Effector memory CD8-positive, alpha-beta T cell (primary cell): ENCODE measurements around the gene PAAF1.

Source experiments
- ATAC-seq: fragments of 150-1000 bp; cut with Tn5 transposase; replicated peaks from 2 replicates; pipeline ENCODE4 v1.10.0; 2021; ENCODE audit warnings: mild to moderate bottlenecking, moderate library complexity
- DNase-seq, 3 experiments: peaks; one replicate each; pipeline ENCODE4 v3.0.0; 2021
- H3K27ac Mint-ChIP-seq, 2 donors: one replicate each; pipeline ENCODE4 v1.8.0; 2022; ENCODE audit warnings: mild to moderate bottlenecking in 2 of 2, mixed read lengths in 2 of 2, moderate library complexity in 2 of 2
- H3K27me3 Mint-ChIP-seq, 2 donors: one replicate each; pipeline ENCODE4 v1.8.0; 2022; ENCODE audit warnings: mixed read lengths in 2 of 2
- H3K36me3 Mint-ChIP-seq: one replicate; pipeline ENCODE4 v1.8.0; 2022; ENCODE audit warnings: mild to moderate bottlenecking, moderate library complexity, mixed read lengths; ENCODE audit not compliant: insufficient read depth
- H3K4me1 Mint-ChIP-seq, 2 donors: one replicate each; pipeline ENCODE4 v1.8.0; 2022; ENCODE audit warnings: low read depth in 2 of 2, mixed read lengths in 2 of 2
- H3K4me3 Mint-ChIP-seq, 2 donors: one replicate each; pipeline ENCODE4 v1.8.0; 2022; ENCODE audit warnings: mild to moderate bottlenecking in 2 of 2, mixed read lengths in 2 of 2, moderate library complexity in 2 of 2
- H3K9me3 Mint-ChIP-seq, 2 donors: one replicate each; pipeline ENCODE4 v1.8.0; 2022; ENCODE audit warnings: mixed read lengths in 2 of 2

Gene PAAF1

DNA sequence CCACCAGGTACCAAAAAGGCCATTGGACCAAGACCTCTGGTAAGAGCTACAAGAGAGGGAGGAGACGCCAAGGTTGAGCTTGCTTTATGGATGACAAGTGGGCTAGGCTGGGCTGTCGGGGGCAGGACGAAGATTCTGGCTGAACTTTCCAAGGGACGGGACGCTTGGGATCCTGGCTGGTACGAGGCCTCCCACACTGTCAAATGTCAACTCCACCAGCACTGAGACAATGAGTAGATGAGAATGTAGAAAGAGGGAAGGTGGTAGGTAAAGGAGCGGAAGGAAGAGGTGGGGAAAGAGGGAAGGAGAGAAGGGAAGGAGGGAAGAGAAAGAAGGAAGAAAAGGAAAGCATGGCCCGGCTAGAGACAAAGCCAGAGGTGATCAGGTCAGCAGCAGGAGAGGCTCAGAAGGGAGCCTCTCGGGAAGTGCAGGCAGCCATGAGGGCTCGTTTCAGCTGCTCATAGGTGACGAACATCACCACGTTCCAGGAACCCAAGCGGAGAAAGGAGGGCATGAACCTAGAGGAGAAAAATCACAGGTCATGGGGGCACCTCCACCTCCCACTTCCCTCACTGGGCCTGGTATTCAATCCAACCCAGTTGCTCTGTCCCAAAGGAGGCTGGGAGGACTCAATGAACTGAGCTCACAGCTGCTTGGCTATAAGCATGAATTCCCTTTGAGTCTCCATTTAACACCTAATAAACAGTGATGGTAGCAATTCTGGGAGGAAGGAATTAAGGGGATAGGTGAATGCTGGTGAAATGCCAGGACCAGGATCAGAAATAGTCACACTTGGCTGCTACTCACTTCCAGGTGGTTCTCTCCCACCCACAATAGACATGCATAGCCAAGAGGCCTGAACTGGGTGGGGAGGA is 98.0 kb downstream of the PAAF1 start:
- DNase-seq (no peak), ATAC-seq (no peak)
- Mint-ChIP-seq H3K27ac (peak overlapping the region; percentile 84 to 98), H3K9me3 (no peaks in the 10 kb centered on the region), H3K27me3 (no peaks in the 10 kb centered on the region), H3K4me1 (peaks cover 80 to 88% of the 10 kb centered on the region in 2 donors), H3K4me3 (peak overlapping the region; percentile 56 to 92), H3K36me3 (peaks cover 99% of the 10 kb centered on the region)

DNA sequence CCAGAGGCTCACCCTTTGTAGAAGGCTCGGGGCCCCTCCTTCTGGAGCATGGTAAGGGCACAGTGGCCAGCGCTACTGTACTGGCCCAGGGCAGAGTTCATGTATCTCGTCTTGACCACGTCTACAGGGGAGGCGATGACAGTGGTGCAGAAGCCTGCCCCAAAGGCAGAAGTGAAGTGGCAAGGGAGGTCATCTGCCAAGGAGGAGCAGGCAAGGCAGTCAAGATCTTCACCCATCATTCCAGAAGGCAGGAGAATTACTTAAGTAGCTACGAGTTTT is 98.6 kb downstream of the PAAF1 start:
- H3K27ac Mint-ChIP-seq: peak overlapping the region; percentile 84 to 98
- no peak for DNase-seq
- no peaks in the 10 kb centered on the region for H3K9me3 Mint-ChIP-seq

DNA sequence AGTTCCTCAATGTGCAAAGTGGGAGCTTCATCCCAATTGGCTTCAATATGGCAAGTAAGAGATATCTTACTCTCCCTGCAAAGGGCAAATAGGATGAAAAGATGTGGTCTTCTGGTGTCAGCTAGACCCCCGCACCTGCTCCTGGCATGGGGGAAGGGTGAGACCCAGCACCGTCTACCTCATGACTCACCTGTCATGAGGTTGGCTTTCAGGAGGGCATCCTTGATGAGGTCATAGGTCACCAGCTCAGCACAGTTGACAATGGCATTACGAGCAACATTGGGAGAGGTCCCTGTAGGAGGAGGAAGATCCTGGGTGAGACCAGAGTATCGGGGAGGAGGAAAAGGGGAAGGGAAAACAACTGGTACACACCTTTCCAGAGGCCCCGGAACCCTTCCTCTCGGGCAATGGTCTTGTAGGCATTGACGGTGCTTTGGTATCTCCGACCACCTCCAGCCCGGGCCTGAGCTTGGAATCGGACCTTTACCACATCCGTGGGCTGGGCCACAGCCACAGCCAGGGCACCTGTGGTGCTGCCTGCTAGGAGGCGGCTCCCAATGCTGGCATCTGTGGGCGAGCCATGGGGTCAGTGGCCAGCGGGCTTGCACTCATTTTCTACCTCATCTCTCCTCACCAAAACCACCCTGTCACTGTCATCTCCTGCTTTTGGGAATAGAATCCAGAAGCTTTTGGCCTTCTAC is 99.8 kb downstream of the PAAF1 start:
- H3K27ac Mint-ChIP-seq: peak overlapping the region; percentile 90 to 98
- no peaks in the 10 kb centered on the region for H3K27me3 Mint-ChIP-seq
- H3K4me1 Mint-ChIP-seq: peaks cover 83 to 91% of the 10 kb centered on the region in 2 donors
- ATAC-seq: no peak
- peak overlapping the region; percentile 92 to 96 for H3K4me3 Mint-ChIP-seq
- H3K9me3 Mint-ChIP-seq: no peaks in the 10 kb centered on the region
- H3K36me3 Mint-ChIP-seq: peaks cover 99% of the 10 kb centered on the region
- no peak for DNase-seq

More for the DNA sequence above, 98.6 kb downstream of the PAAF1 start:
- H3K4me1 Mint-ChIP-seq: peaks cover 80 to 88% of the 10 kb centered on the region in 2 donors
- no peaks in the 10 kb centered on the region for H3K27me3 Mint-ChIP-seq
- H3K36me3 Mint-ChIP-seq: peaks cover 99% of the 10 kb centered on the region
- ATAC-seq: no peak
- peak overlapping the region; percentile 56 to 92 for H3K4me3 Mint-ChIP-seq

DNA sequence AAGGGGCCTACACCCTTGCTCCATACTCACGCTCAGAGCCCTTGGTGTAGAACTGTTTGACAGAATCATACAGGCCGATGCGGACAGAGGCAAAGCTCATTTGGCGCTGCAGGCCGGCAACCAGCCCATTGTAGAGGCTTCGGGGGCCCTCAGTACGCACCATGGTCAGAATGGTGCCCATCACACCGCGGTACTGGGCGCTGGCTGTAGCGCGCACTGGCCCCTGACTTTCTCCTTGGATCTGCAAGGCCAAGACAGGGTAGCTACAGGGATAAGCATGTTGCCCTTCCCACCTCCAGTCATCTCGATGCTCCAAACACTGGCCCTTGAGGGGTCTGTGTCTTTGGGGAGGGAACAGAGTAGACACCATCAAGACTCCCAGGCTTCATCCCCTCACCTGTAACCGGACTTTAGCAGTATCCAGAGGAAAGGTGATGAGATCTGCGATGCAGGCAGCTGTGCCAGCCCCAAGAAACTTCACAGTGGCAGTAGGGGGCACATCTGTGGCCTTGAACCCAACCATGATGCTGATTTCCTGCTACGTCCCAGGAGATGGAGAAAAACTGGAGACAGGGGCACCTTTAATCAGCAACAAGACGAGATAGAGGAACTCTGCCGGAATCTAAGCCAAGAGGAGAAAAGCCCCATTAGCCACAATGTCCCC is 101.2 kb downstream of the PAAF1 start:
- Mint-ChIP-seq H3K9me3 (no peaks in the 10 kb centered on the region), H3K27ac (peak overlapping the region; percentile 98), H3K4me3 (peak overlapping the region; percentile 92 to 96), H3K27me3 (no peaks in the 10 kb centered on the region), H3K4me1 (peaks cover 79 to 86% of the 10 kb centered on the region in 2 donors), H3K36me3 (peaks cover 99% of the 10 kb centered on the region)
- ATAC-seq: no peak
- no peak for DNase-seq

DNA sequence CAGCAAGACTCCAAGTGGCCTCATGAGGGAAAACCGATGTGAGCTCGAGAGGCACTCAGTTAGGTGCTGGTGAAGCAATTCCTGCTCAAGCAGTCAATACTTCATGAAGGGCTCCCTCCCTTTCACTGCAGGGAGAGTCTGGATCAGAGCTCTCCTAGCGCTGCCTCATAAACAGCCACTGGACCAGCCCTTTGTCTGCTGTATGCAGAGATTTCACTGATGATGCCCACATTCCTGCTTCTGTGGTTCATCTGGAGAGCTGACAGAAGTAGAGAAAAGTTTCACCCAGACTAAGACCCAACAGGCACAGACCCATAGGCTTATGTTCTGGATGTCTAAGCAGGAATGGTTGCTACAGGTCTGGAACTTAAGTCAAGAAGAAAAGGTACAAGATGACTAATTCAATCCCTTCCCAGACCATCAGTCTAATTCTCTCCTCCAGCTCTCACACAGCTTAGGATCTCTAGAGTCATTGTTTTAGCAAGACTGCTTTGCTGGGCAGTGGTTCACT is 101.8 kb downstream of the PAAF1 start:
- ATAC-seq: no peak
- Mint-ChIP-seq H3K9me3 (no peaks in the 10 kb centered on the region), H3K27me3 (no peaks in the 10 kb centered on the region), H3K4me3 (peak overlapping the region; percentile 92 to 96), H3K27ac (peak overlapping the region; percentile 98), H3K36me3 (peaks cover 99% of the 10 kb centered on the region), H3K4me1 (peaks cover 83 to 87% of the 10 kb centered on the region in 2 donors)
- no peak for DNase-seq

DNA sequence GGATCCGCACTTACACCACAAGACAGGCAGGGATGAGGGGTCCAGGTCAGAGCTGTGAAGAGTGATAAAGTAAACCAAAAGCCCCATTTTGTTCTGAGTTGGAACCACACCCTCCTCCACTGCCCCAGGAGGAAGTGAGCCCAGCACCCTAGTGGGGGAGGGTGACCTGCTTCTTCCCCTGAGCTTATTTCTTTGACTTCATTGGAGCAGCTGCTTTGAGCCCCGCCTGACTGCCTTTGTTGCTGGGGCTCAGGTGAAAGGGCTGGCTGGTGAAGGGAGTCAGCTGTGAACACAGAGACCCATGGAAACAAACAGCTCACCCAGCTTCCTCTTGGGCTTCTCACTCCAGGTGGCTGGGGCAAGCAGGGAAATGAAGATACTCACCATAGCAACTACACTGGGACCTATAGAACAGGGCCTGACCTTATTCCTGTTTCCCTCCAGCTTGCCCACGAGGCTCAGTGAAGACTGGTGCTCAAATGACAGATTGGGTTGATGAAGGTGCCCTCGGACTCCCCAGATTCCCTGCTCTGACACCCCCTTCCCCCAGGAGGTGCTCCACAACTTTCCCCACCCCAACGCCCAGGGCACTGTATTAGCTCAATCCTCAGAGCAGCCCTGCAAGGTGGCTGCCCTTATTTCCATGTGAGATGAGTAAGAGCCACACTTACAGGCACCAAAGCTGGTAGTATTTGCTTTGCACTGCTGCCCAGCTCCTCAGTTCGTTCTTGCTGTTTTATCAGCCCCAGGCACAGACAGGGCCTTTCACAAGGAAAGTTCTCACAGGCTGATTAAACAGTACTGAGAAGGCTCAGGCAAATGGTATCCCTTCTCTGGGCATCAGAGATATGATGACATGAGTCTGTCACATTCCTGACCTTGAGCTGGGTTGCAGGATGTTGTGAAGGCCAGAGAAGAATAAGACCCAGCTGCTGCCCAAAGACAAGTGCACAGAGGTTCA is 103.5 kb downstream of the PAAF1 start:
- Mint-ChIP-seq H3K27me3 (no peaks in the 10 kb centered on the region), H3K4me1 (peaks cover 74% of the 10 kb centered on the region in 2 donors), H3K36me3 (peaks cover 83% of the 10 kb centered on the region), H3K9me3 (no peaks in the 10 kb centered on the region), H3K4me3 (peak overlapping the region; percentile 92 to 96), H3K27ac (peak overlapping the region; percentile 98)
- DNase-seq (peak; percentile 74 to 80 (median 77)), ATAC-seq (peak; percentile 62)
